Gastrocnemius medialis (tissue), 4 donors: ENCODE data around the gene RAD50. TPM values are rescaled to one million over a fixed set of nuclear protein-coding genes. Genes with fewer than 3 reads are reported as not detected.

Source experiments
- ATAC-seq, 2 donors: fragments of 150-250 bp; one replicate each; pipeline ENCODE4 v1.9.1; 2016
- DNase-seq, 2 donors: peaks; one replicate each; pipeline ENCODE4 v3.0.0-alpha.2; 2019
- H3K27ac ChIP-seq, 4 donors: fragments of 200-600 bp; sonication (generic); 1 replicate in 1 of 4; 2 replicates in 3 of 4; pipeline ENCODE4 v1.5.1; 2016 to 2018; ENCODE audit warnings: mild to moderate bottlenecking in 2 of 4, moderate library complexity in 1 of 4
- H3K27me3 ChIP-seq, 3 donors: fragments of 200-600 bp; sonication (generic) in 2 of 3; 1 replicate in 1 of 3; 2 replicates in 2 of 3; pipeline versions ENCODE4 v1.5.1 to v1.6.0; 2016 to 2019; ENCODE audit warnings: mild to moderate bottlenecking in 1 of 3, moderate library complexity in 1 of 3
- H3K36me3 ChIP-seq, 2 donors: fragments of 200-600 bp; sonication (generic) in 1 of 2; one replicate each; pipeline ENCODE4 v1.5.1; 2017 to 2018
- H3K4me1 ChIP-seq, 2 donors: fragments of 200-600 bp; sonication (generic) in 1 of 2; one replicate each; pipeline ENCODE4 v1.5.1; 2016 to 2017; ENCODE audit warnings: mild to moderate bottlenecking in 2 of 2
- H3K4me3 ChIP-seq, 4 donors: fragments of 200-600 bp; sonication (generic) in 3 of 4; 1 replicate in 1 of 4; 2 replicates in 3 of 4; pipeline ENCODE4 v1.5.1; 2016 to 2019; ENCODE audit warnings: mild to moderate bottlenecking in 2 of 4
- H3K9me3 ChIP-seq, 3 donors: fragments of 200-600 bp; sonication (generic) in 2 of 3; 1 replicate in 1 of 3; 2 replicates in 2 of 3; pipeline ENCODE4 v1.5.1; 2016 to 2019
- POLR2A ChIP-seq, 2 donors: fragments of 450-650 bp; IDR thresholded peaks; one replicate each; pipeline ENCODE4 v1.6.1; 2017; ENCODE audit warnings: antibody characterized with exemption in 2 of 2, mild to moderate bottlenecking in 2 of 2, moderate library complexity in 2 of 2
- in situ Hi-C, 4 donors: fragments of 200-750 bp; cut with MboI; loops; one replicate each; pipeline versions ENCODE4 v1.15.0 to v1.8.0; 2017; ENCODE audit warnings: low sequenced_read_pairs in 4 of 4
- intact Hi-C: fragments of 100-400 bp; cut with DNase I; formaldehyde crosslinking; loops from one replicate; pipeline ENCODE4 v1.15.1; 2023; ENCODE audit warnings: low total_unique reads
- total RNA-seq, 4 donors: library from RNA; depleted of rRNA; stranded (reverse); fragments of >200 nt; gene quantifications; one replicate each; pipeline versions ENCODE4 v1.1.0 to v1.2.3, GENCODE V29; 2016
- TF ChIP-seq, protein P1 (sequence below), 5 experiments: fragments of 450-650 bp in 3 of 5; fragments of 200-600 bp in 2 of 5; sonication (generic) in 2 of 5; IDR thresholded peaks in 4 of 5; conservative IDR thresholded peaks in 1 of 5; 1 replicate in 4 of 5; 2 replicates in 1 of 5; pipeline ENCODE4 v1.5.1; 2016 to 2019; ENCODE audit warnings: antibody characterized with exemption in 5 of 5, mild to moderate bottlenecking in 3 of 5, moderate library complexity in 3 of 5

Gene RAD50
- total RNA-seq, 4 donors from 2014 or later: 18.9 to 29.1 (median 22.0) TPM

DNA sequence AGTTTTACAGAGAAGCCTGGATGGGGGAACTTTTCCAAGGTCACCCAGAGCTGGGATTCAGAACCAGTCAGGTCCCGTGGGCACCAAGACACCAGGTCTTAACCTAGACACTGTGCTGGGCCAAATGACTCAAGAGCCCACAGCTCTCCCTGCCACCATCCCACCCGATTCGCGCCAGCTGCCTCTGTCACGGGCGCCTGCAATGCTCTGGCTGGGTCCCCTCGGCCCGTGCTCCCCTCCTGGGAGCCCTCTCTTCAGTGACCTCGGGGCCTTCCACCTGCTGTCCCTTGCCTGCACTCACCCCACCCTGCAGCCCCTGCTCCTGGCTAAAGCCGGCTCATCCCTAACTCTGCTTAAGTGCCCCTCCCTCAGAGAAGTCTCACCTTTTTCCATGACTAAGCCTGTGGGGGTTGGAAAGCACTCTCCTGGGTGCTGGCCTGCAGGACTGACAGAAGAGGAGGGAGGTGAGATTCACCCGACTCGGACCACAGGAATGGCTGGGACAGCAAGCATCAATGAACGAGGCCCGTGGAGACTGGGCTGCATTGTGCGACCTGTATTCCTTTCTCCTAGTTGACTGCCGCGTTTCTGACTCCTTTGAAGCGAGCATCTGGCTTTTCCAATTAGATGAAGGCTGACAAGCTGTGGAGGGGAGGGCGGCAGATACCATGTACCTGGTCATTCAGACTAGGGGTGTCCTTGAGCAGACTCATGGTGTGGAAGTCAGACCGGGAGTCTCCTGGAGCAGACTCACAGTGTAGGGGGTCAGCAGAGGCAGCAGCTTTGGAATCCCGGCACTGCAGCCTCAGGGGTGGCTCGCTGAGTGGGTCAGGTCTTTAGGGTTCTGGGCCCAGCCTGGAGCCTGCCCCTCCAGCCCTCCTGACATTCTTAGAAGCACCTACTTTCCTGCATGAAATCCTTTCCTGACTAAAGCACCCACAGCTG, 111.3 kb downstream of the RAD50 start:
- Histone ChIP-seq H3K27me3 (no peaks in the 10 kb centered on the region), H3K27ac (no peak overlapping the region), H3K4me1 (no peaks in the 10 kb centered on the region), H3K4me3 (no peak overlapping the region), H3K9me3 (no peaks in the 10 kb centered on the region), H3K36me3 (no peaks in the 10 kb centered on the region)
- ATAC-seq (no peak), DNase-seq (no peak)
- TF ChIP-seq POLR2A (IDR thresholded peaks at IDR 0.05): no peak
- TF ChIP-seq, protein P1, sequence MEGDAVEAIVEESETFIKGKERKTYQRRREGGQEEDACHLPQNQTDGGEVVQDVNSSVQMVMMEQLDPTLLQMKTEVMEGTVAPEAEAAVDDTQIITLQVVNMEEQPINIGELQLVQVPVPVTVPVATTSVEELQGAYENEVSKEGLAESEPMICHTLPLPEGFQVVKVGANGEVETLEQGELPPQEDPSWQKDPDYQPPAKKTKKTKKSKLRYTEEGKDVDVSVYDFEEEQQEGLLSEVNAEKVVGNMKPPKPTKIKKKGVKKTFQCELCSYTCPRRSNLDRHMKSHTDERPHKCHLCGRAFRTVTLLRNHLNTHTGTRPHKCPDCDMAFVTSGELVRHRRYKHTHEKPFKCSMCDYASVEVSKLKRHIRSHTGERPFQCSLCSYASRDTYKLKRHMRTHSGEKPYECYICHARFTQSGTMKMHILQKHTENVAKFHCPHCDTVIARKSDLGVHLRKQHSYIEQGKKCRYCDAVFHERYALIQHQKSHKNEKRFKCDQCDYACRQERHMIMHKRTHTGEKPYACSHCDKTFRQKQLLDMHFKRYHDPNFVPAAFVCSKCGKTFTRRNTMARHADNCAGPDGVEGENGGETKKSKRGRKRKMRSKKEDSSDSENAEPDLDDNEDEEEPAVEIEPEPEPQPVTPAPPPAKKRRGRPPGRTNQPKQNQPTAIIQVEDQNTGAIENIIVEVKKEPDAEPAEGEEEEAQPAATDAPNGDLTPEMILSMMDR (IDR thresholded peaks at IDR 0.05 in 4 of 5, conservative IDR thresholded peaks at IDR 0.05 in 1 of 5): no peak
- in situ Hi-C loops (no loop called here), intact Hi-C loops (no loop called here)

DNA sequence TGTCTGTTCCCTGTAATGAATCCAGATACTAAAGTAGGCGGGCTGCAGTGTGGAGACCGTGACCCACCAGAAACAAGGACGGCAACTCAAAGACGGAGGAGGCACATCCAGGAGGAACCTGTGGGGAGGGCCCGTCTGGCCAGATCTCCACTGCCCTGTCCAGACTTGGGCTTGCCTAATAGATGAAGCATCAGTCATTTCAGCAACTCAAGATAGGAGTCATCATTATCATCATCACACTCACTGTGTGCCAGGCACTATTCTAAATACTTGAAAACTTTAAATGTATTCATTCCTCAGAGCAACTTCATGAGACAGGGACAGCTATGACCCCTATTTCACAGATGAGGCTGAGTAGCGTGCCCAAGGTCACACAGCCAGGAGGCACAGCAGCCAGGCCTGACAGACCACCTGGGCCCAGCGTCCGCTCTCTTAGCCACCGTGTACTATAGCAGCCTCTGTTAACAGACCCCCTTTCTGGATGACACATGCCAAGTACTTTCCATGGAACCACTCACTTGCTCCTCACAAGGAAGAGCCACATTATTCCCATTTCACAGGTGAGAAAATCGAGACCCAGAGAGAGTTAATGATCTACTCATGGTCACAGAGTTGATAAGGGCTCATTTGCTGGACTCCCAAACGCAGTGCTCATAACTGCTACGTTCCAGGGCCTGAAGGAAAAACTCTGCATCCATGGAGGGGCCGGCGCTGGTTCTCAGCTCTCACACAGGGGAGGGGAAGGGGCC, 112.1 kb downstream of the RAD50 start:
- in situ Hi-C loops: no loop called here
- no peak for ATAC-seq

DNA sequence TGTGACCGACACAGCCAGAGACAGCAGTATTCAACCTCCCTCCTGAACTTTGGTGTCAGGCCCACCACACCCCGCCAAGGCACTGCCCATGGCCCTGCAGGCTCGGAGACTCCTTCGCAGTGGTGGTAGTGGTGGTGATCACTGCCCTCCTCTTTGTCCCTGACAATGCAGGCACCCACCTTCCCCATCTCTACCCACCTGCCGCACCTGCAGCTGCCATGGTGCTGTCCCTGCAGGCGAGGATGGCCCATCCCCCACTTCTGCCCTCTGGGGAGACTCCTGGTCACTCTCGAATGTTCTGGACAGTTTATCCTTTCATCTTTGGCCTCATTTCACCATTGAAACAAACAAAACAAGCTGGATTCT, 112.7 kb downstream of the RAD50 start:
- Histone ChIP-seq H3K9me3 (no peaks in the 10 kb centered on the region), H3K36me3 (no peaks in the 10 kb centered on the region), H3K4me3 (no peak overlapping the region), H3K27ac (no peak overlapping the region), H3K4me1 (no peaks in the 10 kb centered on the region), H3K27me3 (no peaks in the 10 kb centered on the region)
- intact Hi-C loops: no loop called here
- no peak for DNase-seq
- TF ChIP-seq POLR2A (IDR thresholded peaks at IDR 0.05): no peak
- TF ChIP-seq, protein P1 (IDR thresholded peaks at IDR 0.05 in 4 of 5, conservative IDR thresholded peaks at IDR 0.05 in 1 of 5): no peak
- no peak for ATAC-seq
- in situ Hi-C loops: no loop called here

More for the DNA sequence above, 112.1 kb downstream of the RAD50 start:
- H3K4me1 ChIP-seq: no peaks in the 10 kb centered on the region
- intact Hi-C loops: no loop called here
- no peak for DNase-seq
- H3K27me3 ChIP-seq: no peaks in the 10 kb centered on the region
- H3K9me3 ChIP-seq: no peaks in the 10 kb centered on the region
- no peak for TF ChIP-seq POLR2A (IDR thresholded peaks at IDR 0.05)
- TF ChIP-seq, protein P1 (IDR thresholded peaks at IDR 0.05 in 4 of 5, conservative IDR thresholded peaks at IDR 0.05 in 1 of 5): no peak
- H3K27ac ChIP-seq: no peak overlapping the region
- no peak overlapping the region for H3K4me3 ChIP-seq
- no peaks in the 10 kb centered on the region for H3K36me3 ChIP-seq

DNA sequence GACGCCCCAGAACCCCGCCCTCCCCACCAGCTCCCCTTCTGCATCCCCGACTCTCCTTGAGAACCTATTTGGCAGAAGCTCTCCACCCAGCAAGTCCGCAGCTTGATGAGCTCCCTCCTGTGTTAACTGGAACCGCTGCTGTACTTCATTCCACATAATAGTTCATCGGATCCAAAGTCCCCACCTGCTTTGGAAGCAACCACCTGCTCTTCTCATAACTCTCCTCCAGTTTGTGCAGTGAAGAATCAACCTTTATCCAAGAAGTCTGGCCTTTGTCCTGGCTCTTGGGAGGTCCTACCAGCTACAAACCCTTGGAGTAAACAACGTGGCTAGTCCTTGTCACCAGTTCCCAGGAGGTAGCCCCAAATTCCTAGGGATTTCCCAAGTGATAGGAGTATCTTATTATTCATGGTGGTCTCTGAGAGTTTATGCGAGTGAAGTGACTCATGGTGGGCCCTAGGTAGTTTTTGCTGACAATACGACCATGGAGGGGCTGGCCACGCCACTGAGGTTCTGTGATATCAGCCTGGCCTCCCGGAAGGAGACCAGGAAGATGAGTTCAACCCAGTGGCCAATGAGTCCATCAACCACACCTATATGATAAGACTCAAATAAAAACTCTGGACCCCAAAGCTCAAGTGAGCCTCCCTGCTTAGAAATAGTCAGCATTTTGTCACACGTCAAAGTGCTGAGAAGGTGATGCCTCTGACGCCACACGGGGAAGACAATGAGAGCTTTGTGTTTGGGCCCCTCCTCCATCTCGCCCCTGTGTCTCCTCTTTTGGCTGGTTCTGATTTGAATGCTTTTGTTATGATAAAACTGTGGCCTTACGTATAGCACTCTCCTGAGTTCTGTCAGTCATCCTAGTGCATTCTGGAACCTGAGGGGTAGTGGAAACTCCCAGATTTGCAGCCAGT, 113.4 kb downstream of the RAD50 start:
- in situ Hi-C loops: no loop called here
- H3K27ac ChIP-seq: no peak overlapping the region
- no peak for ATAC-seq
- H3K27me3 ChIP-seq: no peaks in the 10 kb centered on the region
- H3K4me1 ChIP-seq: no peaks in the 10 kb centered on the region
- no peaks in the 10 kb centered on the region for H3K9me3 ChIP-seq
- TF ChIP-seq POLR2A (IDR thresholded peaks at IDR 0.05): no peak
- TF ChIP-seq, protein P1 (IDR thresholded peaks at IDR 0.05 in 4 of 5, conservative IDR thresholded peaks at IDR 0.05 in 1 of 5): no peak
- no peaks in the 10 kb centered on the region for H3K36me3 ChIP-seq
- no peak overlapping the region for H3K4me3 ChIP-seq
- intact Hi-C loops: no loop called here
- no peak for DNase-seq
